Heart left ventricle (tissue), 13 donors: ENCODE measurements around the gene MEX3D.

Experiments
- CTCF ChIP-seq, 12 donors: fragments of 200-600 bp; sonication (generic) in 4 of 12; IDR thresholded peaks; one replicate each; pipeline versions ENCODE4 v1.5.0 to v1.8.0; 2018 to 2022; ENCODE audit warnings: antibody characterized with exemption in 12 of 12, mild to moderate bottlenecking in 5 of 12
- POLR2A ChIP-seq, 2 donors: fragments of 450-650 bp; IDR thresholded peaks; one replicate each; pipeline ENCODE4 v1.6.1; 2017; ENCODE audit warnings: antibody characterized with exemption in 2 of 2, mild to moderate bottlenecking in 2 of 2, moderate library complexity in 2 of 2
- donor health status: ischemic (EF 13 %, LVEDD 7.1; RV severe dilation, severe dysfunction).
- donor health status: DM: no; HTN: yes; CAD: no.
- donor health status: DM: no; HTN: no; CAD: no.
- donor health status: ischemic (EF 25% LVEDD 6.9; RV normal size, moderate dysfunction).
- donor health status: ischemic (EF 25% LVEDD 5.7; RV mildly dilated, moderate dysfunction).
- donor health status: ischemic (EF 35%, LVEDD 5.7; RV mildly dilated, moderate dysfunction).
- donor health status: nonischemic (EF 11% LVEDD 7.7; RV severe dilation, severe dysfunction).
- donor health status: DM: yes; HTN: yes; CAD: no.
- donor health status: PGD.
- donor health status: ischemic (EF 29% LVEDD 5.4; RV normal size, mild dysfunction).
- donor health status: nonischemic (EF 23%, LVEDD 6.1; RV moderate dilation, normal function).

- TF ChIP-seq CTCF (IDR thresholded peaks at IDR 0.05) (no peak), POLR2A (IDR thresholded peaks at IDR 0.05) (no peak)
Observed at GRCh38 chr19:1567116-1567847, 843 bp downstream of the MEX3D start.
